DMS79 (cell line): Measurements from ENCODE around the gene MTA1.

Source experiments
- DNase-seq: peaks from one replicate; lab custom pipeline; 2025; lab: John Stamatoyannopoulos, UW

Gene MTA1

GRCh38 chr14:105445901-105446845 lies 26.5 kb downstream of the MTA1 start:
- DNase-seq, result no peak

- no peak for DNase-seq
These were observed 27.3 kb downstream of the MTA1 start for GRCh38 chr14:105446971-105447370.

- no peak for DNase-seq
These were observed 28.3 kb downstream of the MTA1 start for GRCh38 chr14:105447651-105448640.

GRCh38 chr14:105448706-105449111 lies 29.1 kb downstream of the MTA1 start:
- DNase-seq, result no peak

GRCh38 chr14:105449276-105450122 lies 29.9 kb downstream of the MTA1 start:
- DNase-seq, result no peak

- no peak for DNase-seq
These were observed 30.5 kb downstream of the MTA1 start for GRCh38 chr14:105450123-105450505.

GRCh38 chr14:105450864-105451720 lies 31.5 kb downstream of the MTA1 start:
- DNase-seq, result no peak

- DNase-seq, result no peak
These were observed 33.3 kb downstream of the MTA1 start for GRCh38 chr14:105452963-105453362.

- no peak for DNase-seq
These were observed 34.2 kb downstream of the MTA1 start for GRCh38 chr14:105453847-105454246.

- no peak for DNase-seq
These were observed 35.5 kb downstream of the MTA1 start for GRCh38 chr14:105455086-105455640.

GRCh38 chr14:105455766-105456660 lies 36.4 kb downstream of the MTA1 start:
- DNase-seq, result no peak

GRCh38 chr14:105456736-105457617 lies 37.4 kb downstream of the MTA1 start:
- DNase-seq, result no peak

GRCh38 chr14:105458010-105458409 lies 38.4 kb downstream of the MTA1 start:
- DNase-seq, result no peak

- no peak for DNase-seq
These were observed 38.9 kb downstream of the MTA1 start for GRCh38 chr14:105458571-105458970.

- DNase-seq, result no peak
These were observed 40.5 kb downstream of the MTA1 start for GRCh38 chr14:105460116-105460515.

GRCh38 chr14:105460616-105461015 lies 41.0 kb downstream of the MTA1 start:
- no peak for DNase-seq

GRCh38 chr14:105461903-105462302 lies 42.3 kb downstream of the MTA1 start:
- no peak for DNase-seq

GRCh38 chr14:105464501-105464900 lies 44.9 kb downstream of the MTA1 start:
- no peak for DNase-seq
